Liver (tissue), 9 donors: ENCODE results near the gene MAT2B. TPM values are rescaled to one million over a fixed set of nuclear protein-coding genes. Genes with fewer than 3 reads are reported as not detected.

ENCODE experiments used
- DNase-seq: peaks from one replicate; pipeline ENCODE4 v3.0.0-alpha.2; 2017; ENCODE audit warnings: low spot score
- H3K27ac ChIP-seq, 2 donors: one replicate each; pipeline ENCODE4 v1.7.0; 2013; ENCODE audit warnings: inconsistent platforms in 2 of 2, low read length in 2 of 2, control low read depth in 1 of 2, low read depth in 1 of 2, mild to moderate bottlenecking in 1 of 2
- H3K27me3 ChIP-seq, 4 donors: one replicate each; pipeline versions ENCODE4 v1.6.1 to v1.7.0; 2013; ENCODE audit warnings: low read length in 3 of 4, inconsistent platforms in 1 of 4, mild to moderate bottlenecking in 1 of 4, moderate library complexity in 1 of 4; ENCODE audit not compliant: control insufficient read depth in 4 of 4, insufficient read depth in 4 of 4
- H3K36me3 ChIP-seq, 4 donors: one replicate each; pipeline versions ENCODE4 v1.6.1 to v1.7.0; 2013; ENCODE audit warnings: low read length in 3 of 4, mild to moderate bottlenecking in 3 of 4, low read depth in 1 of 4, moderate library complexity in 1 of 4; ENCODE audit not compliant: control insufficient read depth in 4 of 4, insufficient read depth in 3 of 4
- H3K4me1 ChIP-seq, 4 donors: one replicate each; pipeline versions ENCODE4 v1.6.1 to v1.7.0; 2013; ENCODE audit warnings: low read length in 3 of 4, mild to moderate bottlenecking in 3 of 4, moderate library complexity in 1 of 4; ENCODE audit not compliant: control insufficient read depth in 4 of 4, insufficient read depth in 4 of 4
- H3K4me3 ChIP-seq, 3 donors: one replicate each; pipeline versions ENCODE4 v1.6.1 to v1.7.0; 2013; ENCODE audit warnings: low read length in 3 of 3, control low read depth in 1 of 3, low read depth in 1 of 3, mild to moderate bottlenecking in 1 of 3
- H3K9ac ChIP-seq, 2 donors: one replicate each; pipeline ENCODE4 v1.7.0; 2013; ENCODE audit warnings: low read length in 2 of 2, mild to moderate bottlenecking in 2 of 2, moderate library complexity in 2 of 2, control low read depth in 1 of 2, low read depth in 1 of 2
- H3K9me3 ChIP-seq, 4 donors: one replicate each; pipeline versions ENCODE4 v1.6.1 to v1.7.0; 2013; ENCODE audit warnings: low read length in 3 of 4; ENCODE audit not compliant: control insufficient read depth in 4 of 4
- ATF3 ChIP-seq: IDR thresholded peaks from 2 replicates; pipeline ENCODE4 v1.6.1; 2016; ENCODE audit warnings: antibody characterized with exemption
- CTCF ChIP-seq: fragments of 150-350 bp; IDR thresholded peaks from 2 replicates; pipeline ENCODE4 v1.5.1; 2017; ENCODE audit warnings: improper control_type of control experiment, low read depth, low read length; ENCODE audit not compliant: missing input control
- EGR1 ChIP-seq, 2 donors: IDR thresholded peaks; 2 replicates each; pipeline ENCODE4 v1.6.1; 2016 to 2018; ENCODE audit warnings: antibody characterized with exemption in 2 of 2, low read depth in 2 of 2
- FOXA1 ChIP-seq: IDR thresholded peaks from 2 replicates; pipeline ENCODE4 v1.6.1; 2016; ENCODE audit warnings: antibody characterized with exemption
- FOXA2 ChIP-seq: IDR thresholded peaks from 2 replicates; pipeline ENCODE4 v1.6.1; 2016; ENCODE audit warnings: antibody characterized with exemption
- GABPA ChIP-seq, 2 donors: IDR thresholded peaks in 1 of 2; conservative IDR thresholded peaks in 1 of 2; 2 replicates each; pipeline ENCODE4 v1.6.1; 2016; ENCODE audit warnings: antibody characterized with exemption in 2 of 2, mild to moderate bottlenecking in 1 of 2, moderate library complexity in 1 of 2
- HNF4A ChIP-seq, 2 donors: conservative IDR thresholded peaks; 2 replicates each; pipeline ENCODE4 v1.6.1; 2016; ENCODE audit warnings: antibody characterized with exemption in 2 of 2, mild to moderate bottlenecking in 2 of 2
- HNF4G ChIP-seq: IDR thresholded peaks from 2 replicates; pipeline ENCODE4 v1.6.1; 2016; ENCODE audit warnings: antibody characterized with exemption
- JUND ChIP-seq, 2 donors: IDR thresholded peaks; 2 replicates each; pipeline ENCODE4 v1.6.1; 2016; ENCODE audit warnings: antibody characterized with exemption in 2 of 2
- MAX ChIP-seq: IDR thresholded peaks from 2 replicates; pipeline ENCODE4 v1.6.1; 2016; ENCODE audit warnings: antibody characterized with exemption
- NR2F2 ChIP-seq: IDR thresholded peaks from 2 replicates; pipeline ENCODE4 v1.6.1; 2016; ENCODE audit warnings: antibody characterized with exemption
- RAD21 ChIP-seq, 2 donors: IDR thresholded peaks; 2 replicates each; pipeline ENCODE4 v1.6.1; 2016; ENCODE audit warnings: antibody characterized with exemption in 2 of 2, mild to moderate bottlenecking in 2 of 2
- REST ChIP-seq: IDR thresholded peaks from 2 replicates; pipeline ENCODE4 v1.6.1; 2016; ENCODE audit warnings: antibody characterized with exemption, mild to moderate bottlenecking
- RXRA ChIP-seq, 2 donors: IDR thresholded peaks; 2 replicates each; pipeline ENCODE4 v1.6.1; 2017 to 2018; ENCODE audit warnings: antibody characterized with exemption in 2 of 2, mild to moderate bottlenecking in 1 of 2
- SP1 ChIP-seq: IDR thresholded peaks from 2 replicates; pipeline ENCODE4 v1.6.1; 2018; ENCODE audit warnings: antibody characterized with exemption, mild to moderate bottlenecking
- TAF1 ChIP-seq: conservative IDR thresholded peaks from 2 replicates; pipeline ENCODE4 v1.6.1; 2016; ENCODE audit warnings: antibody characterized with exemption, mild to moderate bottlenecking
- YY1 ChIP-seq: IDR thresholded peaks from 2 replicates; pipeline ENCODE4 v1.6.1; 2016; ENCODE audit warnings: antibody characterized with exemption, mild to moderate bottlenecking
- ZBTB33 ChIP-seq: IDR thresholded peaks from 2 replicates; pipeline ENCODE4 v1.6.1; 2016; ENCODE audit warnings: antibody characterized with exemption
- WGBS: extraction: QIAGEN DNeasy Blood & Tissue Kit; methylation state at CpG from one replicate; pipeline ENCODE4 v1.1.7; 2013; 5-methylcytosine and 5-hydroxymethylcytosine counted together
- polyA plus RNA-seq, 2 donors: library from polyadenylated mRNA; stranded (reverse) in 1 of 2; unstranded in 1 of 2; fragments of 200-250 nt in 1 of 2; fragments of >200 nt in 1 of 2; fragmentation: Nextera tagmentation in 1 of 2; extraction: Ambion mirVana in 1 of 2; gene quantifications; one replicate each; pipeline versions ENCODE4 v1.2.1 to v1.2.3, GENCODE V29; 2013 to 2015
- total RNA-seq, 2 donors: library from RNA; depleted of rRNA; stranded (reverse); fragments of >200 nt; gene quantifications; one replicate each; pipeline ENCODE4 v1.2.3, GENCODE V29; 2014
- donor health status: healthy.
- donor health status: healthy.
- donor health status: healthy.
- donor health status: healthy.
- donor health status: healthy.

Gene MAT2B
- total and polyA plus RNA-seq, 4 donors = 21.3 to 41.3 (median 25.0) TPM

- Histone ChIP-seq H3K4me3 (no peak overlapping the region), H3K9me3 (no peaks in the 10 kb centered on the region), H3K27ac (no peak overlapping the region), H3K27me3 (no peaks in the 10 kb centered on the region), H3K4me1 (no peaks in the 10 kb centered on the region), H3K36me3 (no peaks in the 10 kb centered on the region), H3K9ac (no peak overlapping the region)
- DNase-seq = no peak
- TF ChIP-seq ATF3 = no peak
- TF ChIP-seq FOXA1 = no peak
- peak; percentile 59 to 67 for TF ChIP-seq RAD21 (IDR thresholded peaks at IDR 0.05)
- TF ChIP-seq CTCF = peak; percentile 35
- 93% methylated on average over 3 of the region's 3 CpGs for WGBS
Observed at GRCh38 chr5:163473635-163474243, 31.7 kb upstream of the MAT2B start.

GRCh38 chr5:163475411-163475810, 30.0 kb upstream of the MAT2B start:
- 94% methylated on average over 2 of the region's 2 CpGs for WGBS

More at GRCh38 chr5:163475411-163475810, 30.0 kb upstream of the MAT2B start:
- Histone ChIP-seq H3K36me3 (no peaks in the 10 kb centered on the region), H3K4me3 (no peak overlapping the region), H3K27me3 (no peaks in the 10 kb centered on the region), H3K9ac (no peak overlapping the region), H3K27ac (no peak overlapping the region), H3K9me3 (no peaks in the 10 kb centered on the region), H3K4me1 (no peaks in the 10 kb centered on the region)
- TF ChIP-seq ATF3 (no peak), NR2F2 (no peak), RAD21 (IDR thresholded peaks at IDR 0.05) (no peak), REST (no peak), EGR1 (IDR thresholded peaks at IDR 0.05; ENCODE audit: low read depth in 2 of 2) (no peak), TAF1 (no peak), HNF4G (no peak), FOXA1 (no peak), JUND (IDR thresholded peaks at IDR 0.05) (no peak), ZBTB33 (no peak), GABPA (IDR thresholded peaks at IDR 0.05 in 1 of 2, conservative IDR thresholded peaks at IDR 0.05 in 1 of 2) (no peak), CTCF (no peak), MAX (no peak), FOXA2 (no peak), RXRA (IDR thresholded peaks at IDR 0.05) (no peak), SP1 (no peak), HNF4A (conservative IDR thresholded peaks at IDR 0.05) (no peak), YY1 (no peak)
- no peak for DNase-seq
